Prostate gland (tissue), 2 donors: ENCODE data around the gene ZFYVE9.

ENCODE experiments used
- CTCF ChIP-seq, 4 experiments: fragments of 200-600 bp in 2 of 4; fragments of 450-650 bp in 2 of 4; sonication (generic) in 2 of 4; IDR thresholded peaks; 1 replicate in 3 of 4; 2 replicates in 1 of 4; pipeline ENCODE4 v1.5.1; 2016 to 2019; ENCODE audit warnings: antibody characterized with exemption in 4 of 4, mild to moderate bottlenecking in 2 of 4, moderate library complexity in 2 of 4
- POLR2A ChIP-seq: fragments of 450-650 bp; IDR thresholded peaks from one replicate; pipeline ENCODE4 v1.6.1; 2016; ENCODE audit warnings: antibody characterized with exemption, mild to moderate bottlenecking
- POLR2AphosphoS5 ChIP-seq: sonication (generic); formaldehyde crosslinking; IDR thresholded peaks from one replicate; pipeline ENCODE4 v1.6.1; 2017; ENCODE audit warnings: antibody characterized with exemption

GRCh38 chr1:52268372-52268771 lies 126.5 kb downstream of the ZFYVE9 start:
- no peak for TF ChIP-seq CTCF (IDR thresholded peaks at IDR 0.05)
- no peak for TF ChIP-seq POLR2A
- TF ChIP-seq POLR2AphosphoS5, result peak; percentile 10
